ENCODE results near the gene FGFR3.
"Not testable (repeated sequence)": the region's sequence is repeated elsewhere in the genome, so short reads cannot be mapped to it uniquely, and the experiment has no call there.

FGFR3 gene

GRCh38 chr4:1821679-1822567, 28.8 kb downstream of the FGFR3 start:
- no peak for DNase-seq

DNA sequence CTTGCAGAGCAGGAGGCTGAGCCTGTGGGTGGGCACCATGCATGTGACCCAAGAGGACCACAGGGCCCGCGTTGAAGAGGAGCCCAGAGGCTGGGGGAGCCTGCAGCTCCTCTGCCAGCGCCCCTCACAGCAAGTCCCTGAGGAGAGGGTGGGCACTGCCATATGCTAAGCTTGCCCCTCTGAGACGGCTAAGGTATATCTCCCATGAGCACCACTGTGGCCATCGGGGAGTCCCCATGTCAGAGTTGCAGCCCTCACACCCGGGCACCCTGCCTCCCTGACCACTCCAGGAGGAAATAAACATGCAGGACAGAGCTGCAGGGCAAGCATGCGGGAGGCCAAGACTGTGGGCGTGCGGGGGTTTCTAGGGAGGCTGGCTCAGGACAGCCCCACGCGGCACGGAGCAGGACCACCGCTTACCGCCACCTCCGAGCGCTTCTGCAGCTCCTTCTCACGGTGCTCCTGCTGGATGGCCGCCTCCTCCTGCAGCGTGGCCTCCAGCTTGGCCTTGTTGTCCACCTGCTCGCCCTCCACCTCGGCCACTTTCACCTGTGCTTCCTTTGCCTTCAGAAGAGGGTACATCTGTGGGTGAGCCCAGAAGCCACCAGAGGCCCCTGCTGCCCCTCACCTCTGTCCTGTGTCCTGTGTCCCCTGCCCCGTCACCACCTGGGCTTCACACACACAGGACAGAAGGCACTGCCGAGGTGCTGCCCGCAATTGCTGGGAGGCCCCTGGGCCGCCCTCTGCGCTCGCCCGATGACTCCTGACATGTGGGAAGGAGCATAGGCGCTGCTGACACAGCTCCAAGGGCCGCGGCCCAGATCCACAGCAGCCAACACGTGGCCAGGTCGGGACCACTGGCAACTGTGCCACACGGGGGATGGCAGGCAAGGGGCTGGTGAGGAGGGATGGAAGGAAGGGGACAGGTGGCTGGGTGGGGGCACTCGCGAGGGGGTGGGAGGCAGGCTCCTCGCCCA, 29.8 kb downstream of the FGFR3 start:
- DNase-seq = no peak

DNA sequence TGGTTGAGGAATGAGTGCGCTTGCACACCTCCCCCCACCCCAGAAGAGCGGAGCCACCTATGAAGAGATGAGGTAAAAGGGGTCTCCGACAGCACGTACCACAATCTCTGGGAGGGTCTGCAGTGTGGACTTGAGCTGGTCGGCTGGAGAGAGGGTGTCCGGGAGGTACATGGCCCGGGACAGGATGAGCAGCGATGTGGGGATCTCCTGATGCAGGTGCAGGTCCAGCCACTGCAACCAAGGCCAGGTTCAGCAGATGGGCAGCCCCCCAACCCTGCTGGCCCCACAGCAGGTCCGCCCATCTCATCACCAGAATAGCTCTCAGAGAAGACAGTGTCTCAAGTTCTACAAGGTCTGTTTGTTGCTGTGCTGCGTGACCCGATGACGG, 30.4 kb downstream of the FGFR3 start:
- DNase-seq = no peak

GRCh38 chr4:1824746-1825145, 31.7 kb downstream of the FGFR3 start:
- DNase-seq = no peak

DNA sequence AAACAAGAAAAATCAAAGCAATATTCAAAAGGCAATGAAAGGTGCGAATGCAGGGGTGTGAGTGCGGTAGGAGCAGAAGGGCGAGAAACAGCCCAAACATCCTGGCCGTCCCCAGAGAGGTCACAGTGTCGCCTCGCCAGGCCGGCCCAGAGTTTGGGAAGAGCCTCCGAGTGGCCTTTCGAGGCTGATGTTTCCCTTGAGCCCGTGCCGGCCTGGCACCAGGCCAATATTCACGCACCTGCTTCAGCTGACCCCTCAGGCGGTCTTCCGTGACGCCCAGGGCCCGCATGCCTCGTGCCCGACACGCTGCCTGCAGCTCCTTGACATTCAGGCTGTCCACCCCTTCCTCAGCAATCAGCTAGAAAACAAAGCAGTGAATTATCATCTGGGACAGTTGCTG, 32.2 kb downstream of the FGFR3 start:
- no peak for DNase-seq

DNA sequence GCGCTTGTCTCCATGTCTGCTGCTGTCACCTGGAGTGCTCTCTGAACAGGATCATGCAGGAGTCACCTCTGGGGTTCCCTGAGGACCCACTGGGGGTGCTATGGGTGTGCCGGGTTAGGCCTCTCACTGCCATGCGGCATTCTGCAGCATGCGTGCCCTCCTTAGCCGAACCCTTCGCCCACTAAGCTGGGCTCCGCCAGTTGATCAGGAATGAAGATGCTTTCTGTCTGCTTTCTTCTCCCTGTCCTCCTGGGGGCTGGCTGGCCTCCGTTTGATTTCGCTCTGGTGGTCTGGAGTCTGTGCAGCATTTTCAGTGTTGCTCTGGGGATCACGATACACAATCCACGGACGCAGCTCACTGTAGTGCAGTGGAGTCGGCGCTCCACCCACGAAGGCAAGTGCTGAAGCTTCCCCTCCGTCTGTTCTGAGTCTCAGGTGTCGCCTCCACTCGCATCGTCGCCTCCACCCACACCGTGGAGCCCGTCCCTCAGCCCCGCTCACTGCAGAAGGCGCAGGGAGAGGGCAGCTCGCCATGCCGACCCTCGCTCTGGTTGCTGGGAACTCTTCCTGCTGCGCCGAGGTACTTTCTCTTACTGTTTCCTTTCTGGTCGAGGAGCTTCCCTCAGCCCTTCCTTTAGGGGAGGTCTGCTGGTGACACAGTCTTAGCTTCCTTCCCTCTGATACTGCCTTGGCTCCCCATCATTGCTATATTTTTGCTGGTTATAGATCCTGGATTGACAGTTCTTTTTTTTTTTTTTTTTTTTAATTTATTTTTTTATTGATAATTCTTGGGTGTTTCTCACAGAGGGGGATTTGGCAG, 33.6 kb downstream of the FGFR3 start:
- no peak for DNase-seq

- DNase-seq = no peak
Measured at GRCh38 chr4:1830234-1830633, 37.1 kb downstream of the FGFR3 start.

DNA sequence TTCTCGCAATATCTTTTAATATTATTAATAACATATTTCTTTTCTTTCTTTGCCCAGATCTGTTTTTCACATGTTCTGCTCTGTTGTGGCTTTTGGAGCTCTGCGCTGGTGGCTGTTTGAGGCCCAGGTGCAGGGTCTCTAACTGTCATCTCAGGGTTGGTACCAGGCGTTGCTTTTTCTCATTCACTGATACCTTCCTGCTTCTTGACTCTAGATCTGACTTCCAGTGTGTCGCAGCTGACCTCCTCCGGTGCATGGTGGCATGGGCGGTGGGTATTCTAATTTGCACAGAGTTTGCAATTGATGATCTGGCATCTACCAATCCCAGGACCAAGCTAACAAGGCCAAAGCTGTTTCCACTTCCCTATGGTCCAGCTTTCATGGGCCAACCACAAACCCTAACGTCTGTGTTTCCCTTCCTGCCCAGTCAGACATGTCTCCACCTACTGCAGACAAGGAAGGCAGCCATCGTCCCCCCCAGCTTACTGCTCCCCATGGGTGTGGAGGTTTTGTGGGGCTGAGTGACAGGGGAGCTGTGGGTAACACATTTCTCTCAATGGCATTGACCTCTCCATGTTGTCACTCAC, 37.6 kb downstream of the FGFR3 start:
- DNase-seq = no peak

- no peak for DNase-seq
Measured at GRCh38 chr4:1831331-1831730, 38.2 kb downstream of the FGFR3 start.

DNA sequence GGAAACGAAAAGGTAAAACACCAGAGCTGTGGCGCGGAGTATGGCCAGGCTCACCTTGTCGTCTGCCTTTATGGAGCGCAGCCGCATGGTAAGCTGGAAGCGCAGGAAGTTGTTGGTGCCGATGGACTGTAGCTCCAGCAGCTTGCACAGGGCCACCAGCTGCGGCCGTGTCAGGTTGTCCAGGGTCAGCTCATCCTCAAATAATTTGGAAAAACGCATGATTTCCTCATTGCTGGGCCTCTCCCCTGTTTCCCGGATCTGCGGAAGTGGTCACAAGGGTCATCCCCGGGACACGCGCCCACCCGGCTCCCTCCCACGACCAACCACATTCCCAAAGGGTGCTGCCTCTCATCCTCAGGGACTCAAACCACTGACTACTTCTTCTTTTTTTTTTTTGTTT, 39.6 kb downstream of the FGFR3 start:
- no peak for DNase-seq

- no peak for DNase-seq
Measured at GRCh38 chr4:1833307-1834046, 40.4 kb downstream of the FGFR3 start.

DNA sequence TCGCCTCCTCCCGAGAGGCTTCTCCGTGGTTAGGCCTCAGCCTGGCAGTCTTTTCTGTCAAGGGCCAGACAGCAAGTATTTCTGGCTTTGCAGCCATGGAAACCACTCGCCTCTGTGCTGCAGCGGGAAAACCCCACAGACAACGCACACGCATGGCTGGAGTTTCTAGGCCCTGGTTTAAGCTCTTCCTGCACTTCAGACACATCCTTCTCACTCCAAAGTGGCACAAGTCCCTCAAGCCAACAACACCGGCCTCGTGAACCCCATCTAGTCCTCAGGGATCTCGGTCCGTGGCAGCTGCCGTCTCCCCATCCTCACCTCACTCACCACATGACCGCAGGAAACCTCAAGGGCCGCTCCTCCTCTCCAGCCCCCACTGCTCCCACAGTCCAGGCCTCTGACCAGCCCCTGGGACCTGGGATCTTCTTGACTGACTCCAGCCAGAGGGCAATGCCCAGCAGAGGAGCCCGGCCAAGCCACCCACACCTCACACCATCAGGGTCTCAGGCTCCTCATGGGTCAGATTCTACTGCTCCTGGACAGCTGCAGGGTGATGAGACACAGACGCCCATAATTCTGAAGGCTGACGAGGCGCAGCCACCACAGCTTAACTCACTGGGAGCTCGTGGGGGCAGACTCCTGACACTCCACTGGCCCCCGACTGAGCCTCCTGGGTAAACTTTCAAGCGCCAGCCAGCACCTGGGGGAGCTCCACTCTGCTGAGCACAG, 41.1 kb downstream of the FGFR3 start:
- no peak for DNase-seq

GRCh38 chr4:1835836-1836235, 42.7 kb downstream of the FGFR3 start:
- DNase-seq = not testable (repeated sequence)

DNA sequence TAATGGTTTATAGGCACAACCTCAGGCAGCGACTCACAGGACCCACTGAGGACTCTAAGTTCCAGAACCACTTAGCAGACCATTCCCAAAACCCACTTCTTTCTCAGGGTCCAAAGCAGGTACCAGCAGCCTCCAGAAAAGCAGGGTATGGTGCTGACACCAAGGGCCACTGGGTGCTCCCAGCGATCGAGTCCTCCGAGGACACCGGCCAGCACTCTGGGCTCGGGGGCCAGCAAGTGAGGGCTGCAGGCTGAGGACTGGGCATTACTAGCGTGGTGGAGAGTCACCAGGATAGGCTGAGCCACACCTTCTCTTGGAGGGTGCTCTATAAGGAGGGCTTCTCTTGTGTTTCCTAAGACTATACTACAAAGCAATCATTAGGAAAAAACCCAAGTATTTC, 43.6 kb downstream of the FGFR3 start:
- DNase-seq = no peak

DNA sequence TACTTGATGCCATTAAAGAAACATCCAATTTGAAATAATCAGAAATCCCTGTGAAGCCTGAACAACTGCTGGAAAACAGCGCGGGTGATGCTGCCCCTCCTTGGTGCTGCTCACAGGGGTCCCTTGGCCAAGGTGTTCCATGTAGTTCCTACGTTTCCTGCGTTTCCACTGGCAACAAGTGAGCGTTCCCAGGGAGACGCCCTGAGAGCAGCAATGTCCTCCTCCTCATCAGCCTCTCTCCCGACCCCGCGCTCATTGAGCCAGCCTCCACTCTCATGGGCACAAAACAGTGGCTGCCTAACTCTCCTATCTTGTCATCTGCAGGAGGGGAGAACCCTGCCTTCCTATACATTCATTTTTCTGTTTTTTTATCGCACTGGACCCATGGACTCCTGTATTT, 44.0 kb downstream of the FGFR3 start:
- no peak for DNase-seq

- DNase-seq = no peak
Measured at GRCh38 chr4:1839282-1839681, 46.2 kb downstream of the FGFR3 start.

DNA sequence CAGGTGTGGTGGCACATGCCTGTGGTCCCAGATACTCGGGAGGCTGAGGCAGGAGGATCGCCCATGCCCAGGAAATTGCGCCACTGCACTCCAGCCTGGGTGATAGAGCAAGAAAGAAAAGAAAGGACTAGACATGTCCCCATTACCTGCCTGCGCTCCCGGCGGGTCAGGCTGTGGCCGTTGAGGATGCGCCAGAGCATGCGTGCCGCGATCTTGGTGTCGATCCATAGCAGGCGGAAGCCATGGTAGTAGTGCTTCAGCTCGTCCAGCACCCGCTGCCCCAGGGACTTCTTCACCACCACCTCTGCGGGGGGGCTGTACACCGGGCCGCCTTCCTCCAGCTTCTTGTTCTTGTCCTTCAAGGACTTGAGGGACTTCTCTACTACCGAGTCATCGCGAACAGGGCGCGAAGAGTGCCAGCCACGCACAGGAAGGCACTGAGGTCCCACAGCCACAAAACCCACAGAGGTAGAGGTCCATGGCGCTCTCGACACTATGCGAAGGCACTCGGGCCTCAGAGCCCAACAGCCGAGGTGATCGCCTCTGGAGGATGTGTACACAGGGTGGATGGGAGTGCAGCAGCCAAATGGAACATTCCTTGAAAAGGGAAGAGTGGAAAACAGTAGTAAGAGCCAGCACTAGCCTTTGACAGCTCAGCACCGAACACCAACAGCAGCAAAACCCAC, 48.3 kb downstream of the FGFR3 start:
- DNase-seq = no peak

- no peak for DNase-seq
Measured at GRCh38 chr4:1841887-1842210, 48.8 kb downstream of the FGFR3 start.

DNA sequence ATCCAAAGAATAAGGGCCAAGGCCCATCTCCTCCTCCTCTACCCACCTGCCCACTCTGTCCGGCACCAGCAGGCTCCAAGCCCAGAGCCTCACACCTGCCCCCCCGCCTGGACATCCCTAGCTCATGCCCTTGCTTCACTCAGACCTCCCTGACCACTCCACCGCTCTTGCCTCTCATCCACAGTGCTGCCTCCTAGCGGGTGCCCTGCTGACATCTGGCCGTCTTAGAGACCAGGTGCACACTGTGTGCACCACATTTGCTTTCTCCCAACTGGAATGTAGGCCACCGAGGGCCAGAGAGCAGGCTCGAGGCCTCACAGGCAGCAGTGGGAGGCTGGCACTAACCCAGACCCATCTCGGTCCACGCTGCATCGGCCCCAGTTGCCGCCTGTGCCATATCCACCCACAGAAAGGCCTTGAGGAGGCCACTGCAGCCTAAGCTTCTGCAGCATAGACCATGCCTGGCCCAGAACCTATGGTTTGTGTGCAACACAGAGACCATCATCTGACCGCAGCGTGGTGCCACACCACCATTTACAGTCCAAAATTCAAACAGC, 49.3 kb downstream of the FGFR3 start:
- DNase-seq = no peak

- peak; percentile 86 for DNase-seq
Measured at GRCh38 chr4:1842993-1843448, 49.9 kb downstream of the FGFR3 start.

Measured in HCEC 1CT (cell line).